Germinal center (tissue), 1 donor: ENCODE measurements around the gene STOM.
"Not testable (repeated sequence)": the region's sequence is repeated elsewhere in the genome, so short reads cannot be mapped to it uniquely, and the experiment has no call there.

ENCODE experiments used
- DNase-seq: peaks from one replicate; pipeline ENCODE4 v3.0.0; 2012; ENCODE audit warnings: mixed read lengths, low spot score

Gene STOM

GRCh38 chr9:121300283-121301119 lies 69.5 kb downstream of the STOM start:
- DNase-seq: no peak

- peak; percentile 67 for DNase-seq
Measured at GRCh38 chr9:121299467-121300282, 70.4 kb downstream of the STOM start.

GRCh38 chr9:121298689-121299466 lies 71.2 kb downstream of the STOM start:
- peak; percentile 60 for DNase-seq

- no peak for DNase-seq
Measured at GRCh38 chr9:121298016-121298538, 72.0 kb downstream of the STOM start.

GRCh38 chr9:121297389-121297788 lies 72.7 kb downstream of the STOM start:
- DNase-seq: no peak

- DNase-seq: no peak
Measured at GRCh38 chr9:121296213-121297127, 73.6 kb downstream of the STOM start.

- DNase-seq: no peak
Measured at GRCh38 chr9:121295662-121296191, 74.3 kb downstream of the STOM start.

- no peak for DNase-seq
Measured at GRCh38 chr9:121294866-121295661, 75.0 kb downstream of the STOM start.

GRCh38 chr9:121294151-121294743 lies 75.8 kb downstream of the STOM start:
- DNase-seq: no peak

- DNase-seq: no peak
Measured at GRCh38 chr9:121292801-121293241, 77.2 kb downstream of the STOM start.

GRCh38 chr9:121292051-121292450 lies 78.0 kb downstream of the STOM start:
- DNase-seq: no peak

GRCh38 chr9:121291536-121291935 lies 78.5 kb downstream of the STOM start:
- not testable (repeated sequence) for DNase-seq

- DNase-seq: no peak
Measured at GRCh38 chr9:121289772-121290370, 80.2 kb downstream of the STOM start.

- DNase-seq: no peak
Measured at GRCh38 chr9:121289026-121289771, 80.9 kb downstream of the STOM start.
